Natural killer cell treated with Interleukin-12 subunit alpha and Interleukin-12 subunit beta and Interleukin-15 and Interleukin-18, amount 100 ng/mL, for 72 hours (primary cell): ENCODE measurements around the gene THSD7A. TPM values are rescaled to one million over a fixed set of nuclear protein-coding genes. Genes with fewer than 3 reads are reported as not detected.
A peak's percentile ranks its signal among the peaks of the same experiment; 100 is the strongest.
"Not testable (repeated sequence)": the region's sequence is repeated elsewhere in the genome, so short reads cannot be mapped to it uniquely, and the experiment has no call there.

Experiments used
- ATAC-seq, 2 donors: fragments of 150-1000 bp; cut with Tn5 transposase in 1 of 2; sonication (Bioruptor Pico), chemical (Tn5 transposase) in 1 of 2; 2 replicates each; pipeline ENCODE4 v1.10.0; 2021
- DNase-seq: peaks from one replicate; pipeline ENCODE4 v3.0.0; 2022; ENCODE audit warnings: low spot score
- H3K27ac Mint-ChIP-seq, 2 donors: 1 replicate in 1 of 2; 2 replicates in 1 of 2; pipeline ENCODE4 v1.8.0; 2022; ENCODE audit warnings: mixed read lengths in 2 of 2, mild to moderate bottlenecking in 1 of 2, moderate library complexity in 1 of 2
- H3K27me3 Mint-ChIP-seq, 2 donors: 1 replicate in 1 of 2; 2 replicates in 1 of 2; pipeline ENCODE4 v1.8.0; 2022; ENCODE audit warnings: mixed read lengths in 2 of 2
- H3K36me3 Mint-ChIP-seq: one replicate; pipeline ENCODE4 v1.8.0; 2022; ENCODE audit warnings: mixed read lengths
- H3K4me1 Mint-ChIP-seq, 2 donors: 1 replicate in 1 of 2; 2 replicates in 1 of 2; pipeline ENCODE4 v1.8.0; 2022; ENCODE audit warnings: low read depth in 2 of 2, mixed read lengths in 2 of 2, mild to moderate bottlenecking in 1 of 2
- H3K4me3 Mint-ChIP-seq: one replicate; pipeline ENCODE4 v1.8.0; 2022; ENCODE audit warnings: mixed read lengths
- H3K9me3 Mint-ChIP-seq: 2 replicates; pipeline ENCODE4 v1.8.0; 2022; ENCODE audit warnings: mixed read lengths
- total RNA-seq, 2 donors: library from RNA; stranded (reverse); gene quantifications; one replicate each; pipeline ENCODE4 v1.2.3, GENCODE V29; 2022

Gene THSD7A
- total RNA-seq, 2 donors from 2014 or later: 0.75 TPM; not detected in 1

DNA sequence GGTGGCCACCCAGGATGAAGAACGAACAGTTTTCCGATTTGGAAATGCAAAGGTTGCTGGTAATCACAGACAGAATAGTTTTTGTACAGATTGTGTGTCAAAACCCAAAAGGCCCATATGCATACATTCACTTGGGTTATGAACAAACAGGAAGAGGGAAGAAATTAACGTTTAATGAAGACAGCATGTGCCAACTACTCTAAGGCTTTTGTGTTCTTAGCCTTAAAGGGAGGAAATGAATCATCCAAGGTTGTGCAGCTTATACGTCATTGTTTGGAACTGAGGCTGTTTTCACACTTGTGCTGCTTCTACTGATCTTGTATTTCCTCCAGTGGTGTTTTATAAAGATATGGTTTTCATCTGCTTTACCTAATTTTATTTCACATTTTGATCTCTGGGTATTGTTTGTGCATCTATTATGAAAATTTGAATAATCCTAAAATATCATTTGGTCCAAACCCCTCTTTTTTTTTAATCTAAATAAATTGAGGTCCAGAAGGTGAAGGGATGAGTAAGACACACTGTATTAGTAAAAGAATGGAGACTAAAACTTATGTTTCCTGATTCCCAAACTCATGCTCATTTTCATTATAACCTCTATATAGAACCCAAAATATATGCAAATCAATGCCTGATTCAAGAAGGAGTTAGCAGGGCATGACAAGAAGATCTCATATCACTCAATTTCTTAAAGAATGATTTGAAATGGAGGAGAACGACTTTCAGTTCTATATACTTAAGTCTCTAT is 373.1 kb downstream of the THSD7A start:
- no peaks in the 10 kb centered on the region for H3K27me3 Mint-ChIP-seq
- H3K9me3 Mint-ChIP-seq: peaks cover 8% of the 10 kb centered on the region
- ATAC-seq (no peak), DNase-seq (no peak)
- no peaks in the 10 kb centered on the region for H3K36me3 Mint-ChIP-seq
- H3K4me1 Mint-ChIP-seq: no peaks in the 10 kb centered on the region
- H3K27ac Mint-ChIP-seq: no peak overlapping the region
- no peak overlapping the region for H3K4me3 Mint-ChIP-seq

DNA sequence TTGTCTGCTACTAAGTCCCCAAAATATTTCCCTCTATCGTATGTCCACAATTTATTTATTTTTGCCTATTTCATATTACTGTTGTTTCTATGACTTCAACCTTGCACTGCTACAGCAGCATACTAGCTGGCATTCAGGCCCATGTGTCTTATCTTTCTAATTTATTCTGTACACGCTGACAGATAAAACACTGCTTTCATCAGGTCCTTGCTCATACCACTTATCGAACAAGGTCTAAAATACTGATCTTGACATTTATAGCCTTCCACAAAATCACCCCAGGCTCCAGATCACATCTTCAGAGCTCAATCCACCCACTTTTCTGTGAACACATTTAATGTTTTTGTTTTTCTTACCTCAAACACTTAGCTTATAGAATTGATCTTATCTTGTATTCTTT is 374.6 kb downstream of the THSD7A start:
- Mint-ChIP-seq H3K27ac (no peak overlapping the region), H3K4me1 (no peaks in the 10 kb centered on the region), H3K4me3 (no peak overlapping the region), H3K36me3 (no peaks in the 10 kb centered on the region), H3K27me3 (no peaks in the 10 kb centered on the region), H3K9me3 (peaks cover 10% of the 10 kb centered on the region)
- ATAC-seq: no peak
- no peak for DNase-seq

DNA sequence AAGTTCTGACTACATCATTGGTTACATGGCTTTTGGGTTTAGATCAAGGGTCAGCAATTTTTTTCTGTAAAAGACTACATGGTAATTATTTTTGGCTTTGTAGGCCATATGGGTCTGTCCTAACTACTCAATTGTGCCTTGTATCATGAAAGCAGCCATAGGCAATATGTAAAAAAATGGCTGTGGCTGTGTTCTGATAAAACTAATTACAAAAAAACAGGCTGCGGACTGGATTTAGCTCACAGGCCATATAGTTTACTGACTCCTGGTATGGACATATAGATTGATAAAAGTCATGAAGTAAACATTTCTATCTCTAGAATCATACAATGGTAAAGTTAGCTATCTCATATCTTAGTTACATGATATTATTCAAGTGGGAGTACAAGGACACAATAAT is 375.4 kb downstream of the THSD7A start:
- ATAC-seq: no peak

DNA sequence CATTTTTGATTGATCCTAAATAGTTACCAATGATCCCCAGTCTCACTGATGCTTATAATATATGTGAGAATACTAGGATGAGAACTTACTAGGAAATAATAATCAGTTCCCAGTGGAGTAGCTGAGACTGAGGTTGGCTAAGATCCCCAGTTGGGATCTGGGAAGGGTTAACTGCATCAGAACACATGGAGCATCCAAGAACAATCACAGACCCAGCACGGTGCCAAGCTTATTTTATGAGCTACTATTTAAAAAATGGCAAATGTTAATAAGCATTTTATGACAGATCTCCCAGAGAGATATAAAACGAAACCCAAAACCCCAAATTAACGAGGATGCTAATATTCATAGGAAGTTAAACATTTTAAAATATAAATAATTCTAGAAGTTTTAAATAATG is 379.5 kb downstream of the THSD7A start:
- no peaks in the 10 kb centered on the region for H3K36me3 Mint-ChIP-seq

More for the DNA sequence above, 375.4 kb downstream of the THSD7A start:
- no peaks in the 10 kb centered on the region for H3K4me1 Mint-ChIP-seq
- DNase-seq: no peak
- H3K27ac Mint-ChIP-seq: no peak overlapping the region
- H3K9me3 Mint-ChIP-seq: peaks cover 10% of the 10 kb centered on the region
- no peaks in the 10 kb centered on the region for H3K27me3 Mint-ChIP-seq
- H3K36me3 Mint-ChIP-seq: no peaks in the 10 kb centered on the region
- H3K4me3 Mint-ChIP-seq: no peak overlapping the region

DNA sequence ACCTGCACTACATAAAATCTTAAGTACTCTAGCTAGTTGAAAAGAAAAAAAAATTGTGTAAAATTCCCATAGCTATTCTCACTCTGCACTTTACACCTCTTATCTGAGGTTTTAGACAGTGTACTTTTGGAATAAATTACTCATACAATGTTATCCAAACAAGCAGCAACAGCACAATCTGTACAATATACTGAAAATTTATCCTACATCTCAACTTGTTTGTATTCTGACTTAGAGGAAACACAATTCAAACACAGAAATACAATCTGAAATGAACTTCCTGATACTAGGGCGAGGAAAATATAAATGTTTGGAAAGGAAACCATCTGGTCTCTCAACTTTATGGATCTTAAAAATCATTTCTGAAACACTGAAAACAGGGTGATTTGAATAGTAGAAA is 381.7 kb downstream of the THSD7A start:
- no peak overlapping the region for H3K27ac Mint-ChIP-seq
- no peaks in the 10 kb centered on the region for H3K4me1 Mint-ChIP-seq
- no peak for DNase-seq
- no peaks in the 10 kb centered on the region for H3K36me3 Mint-ChIP-seq
- H3K4me3 Mint-ChIP-seq: no peak overlapping the region
- no peaks in the 10 kb centered on the region for H3K27me3 Mint-ChIP-seq
- ATAC-seq: no peak
- peaks cover 11% of the 10 kb centered on the region for H3K9me3 Mint-ChIP-seq

More for the DNA sequence above, 379.5 kb downstream of the THSD7A start:
- H3K4me3 Mint-ChIP-seq: no peak overlapping the region
- H3K9me3 Mint-ChIP-seq: peaks cover 2% of the 10 kb centered on the region
- DNase-seq (no peak), ATAC-seq (no peak)
- no peaks in the 10 kb centered on the region for H3K4me1 Mint-ChIP-seq
- no peaks in the 10 kb centered on the region for H3K27me3 Mint-ChIP-seq
- H3K27ac Mint-ChIP-seq: no peak overlapping the region

DNA sequence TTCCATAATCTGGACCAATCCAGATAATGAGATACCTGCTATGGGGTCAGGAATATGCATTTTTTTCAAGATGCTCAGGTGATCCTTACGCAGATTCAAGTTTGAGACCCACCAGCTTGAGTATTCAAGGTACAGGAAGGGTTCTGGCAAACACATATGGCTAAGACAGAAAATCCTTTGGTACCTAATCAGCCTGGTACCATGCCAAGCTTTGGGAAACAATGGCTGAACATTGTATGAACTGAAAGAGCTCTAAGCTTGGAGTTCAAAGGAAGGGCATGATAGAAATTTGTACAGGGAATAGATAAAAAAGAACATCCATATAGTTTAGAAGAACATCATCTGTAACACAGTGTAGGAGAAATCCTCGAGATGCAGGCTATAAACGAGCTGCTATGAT is 382.7 kb downstream of the THSD7A start:
- Mint-ChIP-seq H3K36me3 (no peaks in the 10 kb centered on the region), H3K27ac (no peak overlapping the region), H3K4me3 (no peak overlapping the region), H3K9me3 (peaks cover 13% of the 10 kb centered on the region), H3K4me1 (no peaks in the 10 kb centered on the region), H3K27me3 (no peaks in the 10 kb centered on the region)
- ATAC-seq (no peak), DNase-seq (no peak)

DNA sequence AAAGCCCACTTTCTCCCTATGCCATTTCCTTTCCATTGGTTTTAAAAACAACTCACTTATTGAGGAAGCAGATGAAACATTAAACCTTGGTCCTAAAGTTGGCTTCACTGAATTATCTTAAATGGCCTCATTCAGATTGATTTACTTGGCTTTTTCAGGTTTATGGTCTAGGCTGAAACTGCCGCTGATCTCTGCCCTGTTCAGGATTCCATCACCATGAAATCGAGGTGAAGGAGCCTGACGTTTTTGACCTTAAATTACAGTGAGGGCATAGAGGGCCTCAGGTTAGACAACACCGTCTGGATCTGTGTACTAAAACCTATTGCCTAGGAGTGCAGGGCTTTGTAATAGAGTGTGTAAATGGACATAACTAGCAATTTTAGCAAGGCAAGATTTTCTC is 383.7 kb downstream of the THSD7A start:
- H3K36me3 Mint-ChIP-seq: no peaks in the 10 kb centered on the region
- no peaks in the 10 kb centered on the region for H3K27me3 Mint-ChIP-seq
- H3K4me3 Mint-ChIP-seq: no peak overlapping the region
- no peak overlapping the region for H3K27ac Mint-ChIP-seq
- H3K4me1 Mint-ChIP-seq: no peaks in the 10 kb centered on the region
- ATAC-seq: no peak
- DNase-seq: no peak
- peaks cover 11% of the 10 kb centered on the region for H3K9me3 Mint-ChIP-seq

DNA sequence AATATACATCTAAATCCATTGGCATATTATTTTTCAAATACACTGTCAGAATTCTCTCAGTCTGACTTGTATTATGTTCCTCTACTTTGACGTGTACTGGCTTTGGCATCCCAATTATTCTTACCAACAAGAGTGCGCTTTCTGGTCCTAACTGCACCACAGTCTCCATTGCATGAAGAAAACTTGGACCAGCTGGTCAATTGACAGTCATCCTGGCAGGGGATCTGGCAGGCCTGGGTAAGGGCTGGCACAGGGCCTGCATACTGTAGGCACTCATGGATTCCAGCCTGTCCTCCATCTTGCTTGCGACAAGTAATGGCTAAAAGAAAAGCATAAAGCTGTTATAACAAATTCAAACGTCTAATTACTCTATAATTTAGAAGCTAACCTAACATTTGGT is 384.9 kb downstream of the THSD7A start:
- H3K4me1 Mint-ChIP-seq: no peaks in the 10 kb centered on the region
- ATAC-seq: no peak
- DNase-seq: no peak
- H3K27ac Mint-ChIP-seq: no peak overlapping the region
- no peak overlapping the region for H3K4me3 Mint-ChIP-seq
- H3K36me3 Mint-ChIP-seq: no peaks in the 10 kb centered on the region
- H3K9me3 Mint-ChIP-seq: peaks cover 10% of the 10 kb centered on the region
- no peaks in the 10 kb centered on the region for H3K27me3 Mint-ChIP-seq

DNA sequence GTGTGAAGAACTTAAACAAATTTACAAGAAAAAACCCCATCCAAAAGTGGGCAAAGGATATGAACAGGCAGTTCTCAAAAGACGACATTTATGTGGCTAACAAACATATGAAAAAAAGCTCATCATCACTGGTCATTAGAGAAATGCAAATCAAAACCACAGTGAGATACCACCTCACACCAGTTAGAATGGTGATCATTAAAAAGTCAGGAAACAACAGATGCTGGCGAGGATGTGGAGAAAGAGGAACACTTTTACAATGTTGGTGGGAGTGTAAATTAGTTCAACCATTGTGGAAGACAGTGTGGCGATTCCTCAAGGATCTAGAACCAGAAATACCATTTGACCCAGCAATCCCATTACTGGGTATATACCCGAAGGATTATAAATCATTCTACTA is 388.1 kb downstream of the THSD7A start:
- not testable (repeated sequence) for H3K4me3 Mint-ChIP-seq, H3K4me1 Mint-ChIP-seq, H3K36me3 Mint-ChIP-seq

DNA sequence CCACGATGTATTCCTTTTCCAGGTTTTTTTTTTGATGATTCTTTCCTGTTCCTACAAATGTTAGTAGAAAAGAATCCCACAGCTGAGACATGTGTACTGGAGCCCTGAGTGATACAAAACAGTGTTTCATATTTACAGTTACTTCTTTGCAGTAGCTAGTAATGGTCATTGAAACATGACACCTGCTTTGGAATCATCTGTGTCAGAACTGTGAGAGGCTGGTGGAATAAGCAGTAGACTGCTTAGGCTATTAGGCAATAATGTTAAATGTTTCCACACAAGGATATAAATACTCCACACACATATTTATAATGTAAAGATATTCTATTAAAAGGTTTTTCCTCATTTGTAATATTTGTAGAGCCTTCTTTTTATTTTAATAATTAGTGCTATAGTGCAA is 394.0 kb downstream of the THSD7A start:
- Mint-ChIP-seq H3K4me3 (no peak overlapping the region), H3K36me3 (no peaks in the 10 kb centered on the region), H3K4me1 (no peaks in the 10 kb centered on the region), H3K9me3 (peaks cover 3% of the 10 kb centered on the region), H3K27me3 (no peaks in the 10 kb centered on the region), H3K27ac (no peak overlapping the region)
- ATAC-seq (no peak), DNase-seq (no peak)

More for the DNA sequence above, 388.1 kb downstream of the THSD7A start:
- not testable (repeated sequence) for ATAC-seq, H3K27ac Mint-ChIP-seq, H3K27me3 Mint-ChIP-seq, DNase-seq
- H3K9me3 Mint-ChIP-seq: peaks cover 13% of the 10 kb centered on the region

DNA sequence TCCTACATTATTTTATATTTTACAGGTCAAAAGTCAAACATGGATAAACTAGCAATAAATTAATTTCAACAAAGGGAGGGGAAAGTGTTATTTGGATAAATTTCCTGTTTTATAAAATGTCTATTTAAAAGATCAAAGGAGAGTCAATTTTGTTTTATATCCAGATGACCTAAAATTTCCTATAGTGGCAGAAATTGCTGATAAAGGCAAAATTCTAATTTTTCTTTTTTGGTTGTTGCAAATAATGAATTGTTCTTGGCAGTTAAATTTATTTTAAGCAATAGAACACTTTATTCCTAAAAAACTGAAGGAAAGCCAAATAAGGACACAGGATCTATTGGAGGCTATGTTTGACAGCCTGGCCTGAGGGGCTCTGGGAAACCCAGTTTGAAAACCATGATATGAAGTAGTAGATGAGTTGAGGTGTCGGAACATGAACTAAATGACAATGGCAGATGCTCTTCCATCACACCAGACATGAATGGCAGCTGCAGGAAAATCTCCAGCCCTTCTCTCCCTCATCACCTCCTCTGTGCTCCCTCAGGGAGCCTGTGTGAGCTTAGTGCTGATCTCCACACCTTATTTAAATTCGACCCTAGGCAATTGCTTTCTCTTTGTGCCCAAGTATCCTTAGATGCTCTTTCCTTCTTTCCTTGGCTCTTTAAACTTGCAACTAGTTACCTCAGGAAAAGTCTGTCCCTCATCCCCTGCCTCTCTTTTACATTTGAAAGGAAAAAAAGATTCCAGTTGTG is 395.0 kb downstream of the THSD7A start:
- H3K9me3 Mint-ChIP-seq: peaks cover 3% of the 10 kb centered on the region
- no peaks in the 10 kb centered on the region for H3K4me1 Mint-ChIP-seq
- no peaks in the 10 kb centered on the region for H3K36me3 Mint-ChIP-seq
- DNase-seq: no peak
- H3K27me3 Mint-ChIP-seq: no peaks in the 10 kb centered on the region
- ATAC-seq: peak in 1 of 2 donors; percentile 17
- H3K4me3 Mint-ChIP-seq: no peak overlapping the region
- H3K27ac Mint-ChIP-seq: no peak overlapping the region

DNA sequence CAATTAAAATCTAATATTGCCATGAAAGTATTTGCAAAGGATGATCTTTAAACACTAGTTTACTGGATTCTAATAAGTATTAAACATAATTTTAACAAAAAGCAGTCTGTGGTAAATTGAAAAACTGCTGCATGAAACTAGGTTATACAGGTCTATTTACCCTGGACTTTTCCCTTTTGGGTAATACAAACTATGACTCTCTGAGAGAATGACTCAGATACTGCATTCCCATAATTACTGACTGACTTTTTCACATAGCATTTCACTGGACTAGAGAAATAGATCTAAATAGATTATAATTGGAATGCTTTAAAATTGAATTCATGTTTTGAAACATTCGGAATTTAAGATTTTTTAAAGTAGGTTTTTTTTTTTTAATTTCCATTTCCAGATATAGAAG is 395.7 kb downstream of the THSD7A start:
- no peak for DNase-seq
- no peak for ATAC-seq
- Mint-ChIP-seq H3K4me1 (no peaks in the 10 kb centered on the region), H3K4me3 (no peak overlapping the region), H3K27ac (no peak overlapping the region), H3K9me3 (peaks cover 3% of the 10 kb centered on the region), H3K27me3 (no peaks in the 10 kb centered on the region), H3K36me3 (no peaks in the 10 kb centered on the region)

DNA sequence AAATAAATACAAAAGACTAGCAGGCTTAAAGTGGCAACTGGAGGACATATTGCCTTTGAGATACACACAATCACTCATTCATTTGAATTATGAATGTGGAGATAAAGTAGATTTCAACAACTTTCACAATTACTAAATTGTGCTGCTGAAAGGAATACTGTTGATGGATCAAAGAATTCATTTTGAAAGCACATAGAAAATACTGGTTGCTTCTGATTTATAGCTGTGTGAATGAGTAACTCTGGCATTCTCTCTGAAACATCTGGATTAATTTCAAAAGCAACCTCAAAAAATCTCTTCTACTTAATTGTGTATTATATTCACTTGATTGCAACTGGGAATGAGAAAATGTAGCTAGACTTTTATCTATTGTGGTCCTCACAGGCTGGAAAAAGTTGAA is 397.6 kb downstream of the THSD7A start:
- H3K27ac Mint-ChIP-seq: no peak overlapping the region

DNA sequence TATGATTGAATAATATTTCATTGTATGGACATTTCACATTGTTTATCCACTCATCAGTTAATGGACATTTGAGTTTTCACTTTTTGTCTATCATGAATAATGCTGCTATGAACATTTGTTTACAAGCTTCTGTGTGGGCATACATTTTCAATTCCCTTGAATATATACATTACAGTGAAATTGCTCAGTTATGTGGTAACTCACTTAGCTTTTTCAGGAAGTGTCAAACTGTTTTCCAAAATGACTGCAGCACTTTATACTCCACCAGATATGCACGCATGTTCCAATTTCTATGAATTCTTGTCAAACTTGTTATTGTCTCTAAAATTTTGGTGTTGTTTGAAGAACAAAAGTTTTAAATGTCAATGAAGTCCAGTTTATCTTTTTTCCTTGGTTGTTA is 401.2 kb downstream of the THSD7A start:
- Mint-ChIP-seq H3K4me1 (no peaks in the 10 kb centered on the region), H3K36me3 (no peaks in the 10 kb centered on the region), H3K27ac (no peak overlapping the region), H3K4me3 (no peak overlapping the region), H3K9me3 (no peaks in the 10 kb centered on the region), H3K27me3 (no peaks in the 10 kb centered on the region)
- no peak for DNase-seq
- no peak for ATAC-seq

More for the DNA sequence above, 397.6 kb downstream of the THSD7A start:
- Mint-ChIP-seq H3K36me3 (no peaks in the 10 kb centered on the region), H3K9me3 (no peaks in the 10 kb centered on the region), H3K4me3 (no peak overlapping the region), H3K27me3 (no peaks in the 10 kb centered on the region), H3K4me1 (no peaks in the 10 kb centered on the region)
- DNase-seq (no peak), ATAC-seq (no peak)
